H1 (cell line): ENCODE results near the gene HIC1. TPM values are rescaled to one million over a fixed set of nuclear protein-coding genes. Genes with fewer than 3 reads are reported as not detected.

ENCODE experiments used
- CTCF ChIA-PET: fragments of 300-600 bp; sonication (Branson Sonifier 250); formaldehyde crosslinking; loops from one replicate; lab custom pipeline; 2021; ENCODE audit not compliant: partially characterized antibody; lab: Charles Lee
- POLR2A ChIA-PET: fragments of 300-600 bp; sonication (Branson Sonifier 250); formaldehyde crosslinking; loops from one replicate; lab custom pipeline; 2021; ENCODE audit warnings: inconsistent platforms; ENCODE audit not compliant: partially characterized antibody; lab: Charles Lee
- DNase-seq, 2 experiments: peaks; one replicate each; pipeline versions ENCODE4 v3.0.0 to v3.0.0-alpha.2; 2010 to 2022; ENCODE audit warnings: low spot score in 2 of 2, low read depth in 1 of 2, mixed read lengths in 1 of 2
- FAIRE-seq: peaks from 2 replicates; lab custom pipeline; 2011; peaks lifted over from hg19 to GRCh38; lab: Jason Lieb, UNC
- H2AFZ ChIP-seq: 2 replicates; pipeline ENCODE4 v1.8.1; 2012; ENCODE audit warnings: low read length, inconsistent platforms
- H2AK5ac ChIP-seq: 2 replicates; pipeline ENCODE4 v1.6.1; 2013; ENCODE audit warnings: low read depth, low read length
- H2BK120ac ChIP-seq: replicated peaks from 2 replicates; pipeline ENCODE3; 2013; ENCODE audit warnings: low read depth, low read length, inconsistent platforms
- H2BK12ac ChIP-seq: 2 replicates; pipeline ENCODE4 v1.6.1; 2013; ENCODE audit warnings: low read depth, low read length
- H2BK15ac ChIP-seq: 2 replicates; pipeline ENCODE4 v1.6.1; 2013; ENCODE audit warnings: low read length
- H2BK20ac ChIP-seq: 2 replicates; pipeline ENCODE4 v1.6.1; 2013; ENCODE audit warnings: low read length
- H2BK5ac ChIP-seq: 2 replicates; pipeline ENCODE4 v1.6.1; 2013; ENCODE audit warnings: low read depth, low read length
- H3K14ac ChIP-seq: 2 replicates; pipeline ENCODE4 v1.6.1; 2013; ENCODE audit warnings: inconsistent platforms; ENCODE audit not compliant: insufficient read length
- H3K18ac ChIP-seq: 2 replicates; pipeline ENCODE4 v1.6.1; 2013; ENCODE audit warnings: low read length; ENCODE audit errors: extremely low read depth
- H3K23ac ChIP-seq: 2 replicates; pipeline ENCODE4 v1.6.1; 2013; ENCODE audit warnings: inconsistent platforms; ENCODE audit not compliant: insufficient read length
- H3K23me2 ChIP-seq: 2 replicates; pipeline ENCODE4 v1.6.1; 2013; ENCODE audit warnings: low read depth, low read length
- H3K27ac ChIP-seq: 2 replicates; pipeline ENCODE4 v1.6.1; 2011; ENCODE audit warnings: low read depth, low read length, inconsistent platforms
- H3K27me3 ChIP-seq, 4 experiments: replicated peaks in 1 of 4; 1 replicate in 1 of 4; 2 replicates in 3 of 4; pipeline versions ENCODE4 v1.6.1 to v1.8.1; 2011 to 2013; ENCODE audit warnings: low read length in 3 of 4, mild to moderate bottlenecking in 3 of 4, inconsistent platforms in 2 of 4, mixed read lengths in 2 of 4, moderate library complexity in 1 of 4; ENCODE audit not compliant: control insufficient read depth in 3 of 4, insufficient read depth in 3 of 4; ENCODE audit errors: extremely low read depth in 1 of 4
- H3K36me3 ChIP-seq, 4 experiments: 2 replicates each; pipeline versions ENCODE4 v1.6.1 to v1.8.1; 2011 to 2013; ENCODE audit warnings: mild to moderate bottlenecking in 4 of 4, low read length in 3 of 4, moderate library complexity in 2 of 4, control low read depth in 1 of 4, inconsistent platforms in 1 of 4; ENCODE audit not compliant: insufficient read depth in 4 of 4, control insufficient read depth in 2 of 4
- H3K4ac ChIP-seq: replicated peaks from 2 replicates; pipeline ENCODE3; 2013; ENCODE audit warnings: low read length, low read depth, mixed read lengths, inconsistent platforms; ENCODE audit not compliant: insufficient read length
- H3K4me1 ChIP-seq, 4 experiments: replicated peaks in 1 of 4; 1 replicate in 1 of 4; 2 replicates in 3 of 4; pipeline versions ENCODE4 v1.6.1 to v1.8.1; 2011 to 2013; ENCODE audit warnings: low read length in 3 of 4, inconsistent platforms in 2 of 4, mixed read lengths in 1 of 4; ENCODE audit not compliant: insufficient read depth in 4 of 4, control insufficient read depth in 3 of 4
- H3K4me2 ChIP-seq, 2 experiments: 2 replicates each; pipeline versions ENCODE4 v1.6.1 to v1.8.1; 2011 to 2013; ENCODE audit warnings: low read depth in 2 of 2, low read length in 2 of 2, control low read depth in 1 of 2, inconsistent platforms in 1 of 2, mild to moderate bottlenecking in 1 of 2; ENCODE audit not compliant: insufficient read depth in 1 of 2
- H3K4me3 ChIP-seq, 4 experiments: fragments of 200-600, 300-600 bp in 1 of 4; sonication (generic), shearing (Covaris generic), sonication (Bioruptor Twin) in 1 of 4; 2 replicates each; pipeline versions ENCODE4 v1.5.1 to v1.8.1; 2011 to 2016; ENCODE audit warnings: low read length in 4 of 4, low read depth in 3 of 4, control low read depth in 2 of 4, inconsistent platforms in 2 of 4, mild to moderate bottlenecking in 2 of 4, mixed read lengths in 1 of 4, moderate library complexity in 1 of 4; ENCODE audit not compliant: insufficient read depth in 2 of 4; ENCODE audit errors: extremely low read depth in 1 of 4
- H3K56ac ChIP-seq: replicated peaks from 2 replicates; pipeline ENCODE3; 2013; ENCODE audit warnings: low read depth, mild to moderate bottlenecking, mixed read lengths, low read length, inconsistent platforms; ENCODE audit not compliant: insufficient read length
- H3K79me1 ChIP-seq: 2 replicates; pipeline ENCODE4 v1.6.1; 2013; ENCODE audit warnings: low read depth, low read length, control low read depth
- H3K79me2 ChIP-seq, 2 experiments: 2 replicates each; pipeline versions ENCODE4 v1.6.1 to v1.8.1; 2012 to 2013; ENCODE audit warnings: low read length in 2 of 2, mild to moderate bottlenecking in 2 of 2, inconsistent platforms in 1 of 2; ENCODE audit not compliant: insufficient read depth in 2 of 2, control insufficient read depth in 1 of 2
- H3K9ac ChIP-seq, 4 experiments: replicated peaks in 1 of 4; 1 replicate in 1 of 4; 2 replicates in 3 of 4; pipeline versions ENCODE4 v1.6.1 to v1.8.1; 2011 to 2013; ENCODE audit warnings: low read depth in 3 of 4, low read length in 3 of 4, control low read depth in 2 of 4, mild to moderate bottlenecking in 2 of 4, moderate library complexity in 2 of 4, inconsistent platforms in 1 of 4; ENCODE audit errors: extremely low read depth in 1 of 4
- H3K9me3 ChIP-seq, 2 experiments: 2 replicates each; pipeline versions ENCODE4 v1.6.1 to v1.8.1; 2012 to 2013; ENCODE audit warnings: mild to moderate bottlenecking in 2 of 2, moderate library complexity in 2 of 2, control low read depth in 1 of 2, inconsistent platforms in 1 of 2, low read depth in 1 of 2, low read length in 1 of 2, mixed read lengths in 1 of 2; ENCODE audit not compliant: insufficient read depth in 2 of 2
- H4K20me1 ChIP-seq, 2 experiments: replicated peaks in 1 of 2; 2 replicates each; pipeline versions ENCODE3 to v1.8.1; 2011 to 2013; ENCODE audit warnings: inconsistent platforms in 2 of 2, low read length in 2 of 2, mild to moderate bottlenecking in 1 of 2; ENCODE audit not compliant: insufficient read depth in 2 of 2, control insufficient read depth in 1 of 2
- H4K5ac ChIP-seq: 2 replicates; pipeline ENCODE4 v1.6.1; 2013; ENCODE audit warnings: low read length, low read depth, mixed read lengths, inconsistent platforms; ENCODE audit not compliant: insufficient read length
- H4K8ac ChIP-seq: 2 replicates; pipeline ENCODE4 v1.8.0; 2013; ENCODE audit warnings: mild to moderate bottlenecking, moderate library complexity, low read length, inconsistent platforms; ENCODE audit not compliant: insufficient read depth; ENCODE audit errors: extremely low read depth
- H4K91ac ChIP-seq: replicated peaks from 2 replicates; pipeline ENCODE3; 2013; ENCODE audit warnings: low read length, mixed read lengths, inconsistent platforms; ENCODE audit not compliant: insufficient read length
- ATF2 ChIP-seq: IDR thresholded peaks from 2 replicates; pipeline ENCODE4 v1.6.1; 2012; ENCODE audit warnings: low read length, inconsistent platforms
- ATF3 ChIP-seq: IDR thresholded peaks from 2 replicates; pipeline ENCODE4 v1.6.1; 2011; ENCODE audit warnings: low read depth, mild to moderate bottlenecking, low read length; ENCODE audit not compliant: insufficient read depth
- CHD2 ChIP-seq: IDR thresholded peaks from 2 replicates; pipeline ENCODE4 v1.6.1; 2012; ENCODE audit warnings: low read length, improper control_type of control experiment
- EGR1 ChIP-seq: IDR thresholded peaks from 2 replicates; pipeline ENCODE4 v1.6.1; 2011; ENCODE audit warnings: low read depth, low read length, borderline replicate concordance
- GTF2F1 ChIP-seq: IDR thresholded peaks from 2 replicates; pipeline ENCODE4 v1.6.1; 2012; ENCODE audit warnings: low read depth, low read length, improper control_type of control experiment, borderline replicate concordance
- JUN ChIP-seq: IDR thresholded peaks from 2 replicates; pipeline ENCODE4 v1.6.1; 2011; ENCODE audit warnings: low read depth, mild to moderate bottlenecking, improper control_type of control experiment, low read length
- KDM1A ChIP-seq: fragments of 200-600, 300-600 bp; sonication (generic); IDR thresholded peaks from 2 replicates; pipeline ENCODE4 v1.7.1; 2016; ENCODE audit warnings: mild to moderate bottlenecking, low read length, borderline replicate concordance
- RAD21 ChIP-seq, 2 experiments: IDR thresholded peaks in 1 of 2; conservative IDR thresholded peaks in 1 of 2; 2 replicates each; pipeline ENCODE4 v1.6.1; 2011; ENCODE audit warnings: low read depth in 2 of 2, low read length in 2 of 2, improper control_type of control experiment in 1 of 2, inconsistent platforms in 1 of 2, mild to moderate bottlenecking in 1 of 2, moderate library complexity in 1 of 2
- SP2 ChIP-seq: IDR thresholded peaks from 2 replicates; pipeline ENCODE4 v1.6.1; 2012; ENCODE audit warnings: mild to moderate bottlenecking, low read length, inconsistent platforms
- YY1 ChIP-seq: IDR thresholded peaks from 2 replicates; pipeline ENCODE4 v1.6.1; 2011; ENCODE audit warnings: low read depth, mild to moderate bottlenecking, low read length
- WGBS, 2 experiments: shearing (Covaris generic) in 1 of 2; methylation state at CpG; one replicate each; pipeline versions ENCODE4 v1.1.6 to v1.1.7; 2013 to 2015; ENCODE audit warnings: low lambda C conversion rate in 2 of 2, mixed read lengths in 2 of 2, inconsistent platforms in 1 of 2, low coverage in 1 of 2, missing lambda C conversion rate in 1 of 2; ENCODE audit not compliant: insufficient replicate concordance in 2 of 2, insufficient coverage in 1 of 2, insufficient read length in 1 of 2; ENCODE audit errors: extremely low coverage in 1 of 2, missing lambda C conversion rate in 1 of 2; 5-methylcytosine and 5-hydroxymethylcytosine counted together
- polyA plus RNA-seq, 7 experiments: library from polyadenylated mRNA; depleted of rRNA in 3 of 7; stranded (reverse) in 5 of 7; unstranded in 2 of 7; fragments of >200 nt in 5 of 7; fragments of 200-250 nt in 2 of 7; gene quantifications; 1 replicate in 5 of 7; 2 replicates in 1 of 7; 4 replicates in 1 of 7; pipeline versions ENCODE4 v1.2.1 to v1.2.3, GENCODE V29; 2011 to 2013; ENCODE audit warnings: missing spikeins in 2 of 7, mixed read lengths in 2 of 7
- total RNA-seq: library from RNA; stranded (reverse); fragmentation: NEBNext Ultra II Directional; extraction: Animal tissue kit (Norgen Biotek cat#: 25700); gene quantifications from 2 replicates; pipeline ENCODE4 v1.2.1, GENCODE V29; 2021

Gene HIC1
- total and polyA plus RNA-seq, 2 of the 8 experiments (the other 6 are each of a cell fraction or from before 2014, with no cell fraction given) = 0.06 to 0.09 TPM

- Histone ChIP-seq H3K4ac (no peak overlapping the region), H3K14ac (no peak overlapping the region), H3K18ac (no peak overlapping the region), H2BK20ac (no peak overlapping the region), H3K79me1 (peaks cover 4% of the 10 kb centered on the region), H4K20me1 (peaks cover 0 to 3% of the 10 kb centered on the region in 2 experiments), H3K27me3 (peaks cover 0 to 6% (median 5%) of the 10 kb centered on the region in 4 experiments; a peak in 6 of 7 replicates), H3K9me3 (no peaks in the 10 kb centered on the region), H3K56ac (no peak overlapping the region), H4K5ac (no peak overlapping the region), H2AFZ (no peak overlapping the region), H3K27ac (no peak overlapping the region), H3K4me2 (peak overlapping the region; percentile 61 to 91; a peak in 2 of 4 replicates), H4K8ac (no peak overlapping the region), H3K23me2 (peaks cover 5% of the 10 kb centered on the region; the same call in 1 of the 2 replicates), H3K4me3 (peak overlapping the region in 1 of 4 experiments; percentile 73; a peak in 2 of 8 replicates), H3K36me3 (peaks cover 0 to 8% (median 2%) of the 10 kb centered on the region in 4 experiments; a peak in 3 of 8 replicates), H3K4me1 (peaks cover 0 to 6% (median 5%) of the 10 kb centered on the region in 4 experiments; a peak in 4 of 7 replicates), H3K79me2 (no peaks in the 10 kb centered on the region), H3K23ac (no peak overlapping the region), H2BK15ac (no peak overlapping the region), H2BK120ac (no peak overlapping the region), H4K91ac (no peak overlapping the region), H3K9ac (no peak overlapping the region), H2AK5ac (no peak overlapping the region), H2BK5ac (no peak overlapping the region), H2BK12ac (no peak overlapping the region)
- ChIA-PET CTCF (interaction anchor here (0.6 to 1.2 kb wide), 4 partner anchors 16 to 148 kb away, joined by 3 to 4 read pairs (median 3); no protein-coding TSS in a partner anchor), POLR2A (no interaction called here)
- FAIRE-seq = no peak
- DNase-seq = no peak
- 86% methylated on average over 5 of the region's 5 CpGs; no CpG with 5 or more reads in 1 of the 2 experiments for WGBS, 2 experiments
- TF ChIP-seq YY1 (no peak), ATF2 (no peak), CHD2 (no peak), JUN (no peak), RAD21 (IDR thresholded peaks at IDR 0.05 in 1 of 2, conservative IDR thresholded peaks at IDR 0.05 in 1 of 2; ENCODE audit: low read depth in 2 of 2, low read length in 2 of 2) (no peak), KDM1A (no peak), GTF2F1 (no peak), EGR1 (no peak), ATF3 (no peak), SP2 (no peak)
Measured at GRCh38 chr17:2042933-2043332, 12.0 kb upstream of the HIC1 start.
